Measurements from ENCODE around the gene MTMR3. TPM values are rescaled to one million over a fixed set of nuclear protein-coding genes. Genes with fewer than 3 reads are reported as not detected.

MTMR3 gene
- total and polyA plus RNA-seq, 2 of the 8 experiments (the other 6 are each of a cell fraction or from before 2014, with no cell fraction given), result 16.9 to 18.5 TPM

DNA sequence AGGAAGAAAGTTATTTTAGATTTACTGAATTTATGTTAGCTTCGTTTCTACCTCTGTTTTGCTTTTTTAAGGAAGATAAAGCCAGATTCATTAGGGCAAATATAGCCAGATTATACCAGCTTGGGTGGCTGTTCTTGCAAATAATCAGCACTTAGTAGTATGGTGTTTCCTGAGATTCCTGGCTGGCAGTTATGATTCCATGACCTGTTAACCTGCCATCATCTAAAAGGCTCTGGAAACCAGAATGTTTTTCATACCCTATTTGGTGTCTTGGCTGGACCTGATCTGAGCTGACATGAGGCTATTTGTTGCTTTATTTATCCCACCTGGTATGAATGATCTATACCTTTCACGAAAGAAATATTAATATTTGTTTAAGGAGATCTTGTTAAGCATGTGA lies 114.5 kb downstream of the MTMR3 start:
- Histone ChIP-seq H2BK12ac (ENCODE audit: low read depth, low read length) (no peak overlapping the region), H3K23me2 (ENCODE audit: low read depth, low read length) (no peaks in the 10 kb centered on the region), H2BK20ac (ENCODE audit: low read length) (no peak overlapping the region), H2AK5ac (ENCODE audit: low read depth, low read length) (no peak overlapping the region), H3K9ac (replicated peaks in 1 of 4; ENCODE audit: extremely low read depth in 1 of 4, low read depth in 3 of 4, low read length in 3 of 4) (no peak overlapping the region), H3K4me1 (replicated peaks in 1 of 4; ENCODE audit: control insufficient read depth in 3 of 4, insufficient read depth in 4 of 4, low read length in 3 of 4) (peaks cover 0 to 4% (median 3%) of the 10 kb centered on the region in 4 experiments; a peak in 3 of 7 replicates), H3K4me3 (ENCODE audit: extremely low read depth in 1 of 4, insufficient read depth in 2 of 4, low read depth in 3 of 4, low read length in 4 of 4) (no peak overlapping the region), H3K18ac (ENCODE audit: extremely low read depth, low read length) (no peak overlapping the region), H3K4ac (replicated peaks; ENCODE audit: insufficient read length, low read depth, low read length) (no peak overlapping the region), H2BK120ac (replicated peaks; ENCODE audit: low read depth, low read length) (no peak overlapping the region), H2BK5ac (ENCODE audit: low read depth, low read length) (no peak overlapping the region), H3K23ac (ENCODE audit: insufficient read length) (no peak overlapping the region), H3K14ac (ENCODE audit: insufficient read length) (no peak overlapping the region), H3K79me2 (ENCODE audit: control insufficient read depth in 1 of 2, insufficient read depth in 2 of 2, low read length in 2 of 2) (no peaks in the 10 kb centered on the region), H4K5ac (ENCODE audit: insufficient read length, low read depth, low read length) (no peak overlapping the region), H3K56ac (replicated peaks; ENCODE audit: insufficient read length, low read depth, low read length) (no peak overlapping the region), H3K79me1 (ENCODE audit: low read depth, low read length) (no peaks in the 10 kb centered on the region), H3K36me3 (ENCODE audit: control insufficient read depth in 2 of 4, insufficient read depth in 4 of 4, low read length in 3 of 4) (peaks cover 0 to 3% (median 1%) of the 10 kb centered on the region in 4 experiments; a peak in 3 of 8 replicates), H3K4me2 (ENCODE audit: insufficient read depth in 1 of 2, low read depth in 2 of 2, low read length in 2 of 2) (no peak overlapping the region), H2AFZ (ENCODE audit: low read length) (no peak overlapping the region), H4K20me1 (replicated peaks in 1 of 2; ENCODE audit: control insufficient read depth in 1 of 2, insufficient read depth in 2 of 2, low read length in 2 of 2) (no peaks in the 10 kb centered on the region), H3K9me3 (ENCODE audit: insufficient read depth in 2 of 2, low read depth in 1 of 2, low read length in 1 of 2) (no peaks in the 10 kb centered on the region), H2BK15ac (ENCODE audit: low read length) (no peak overlapping the region), H4K91ac (replicated peaks; ENCODE audit: insufficient read length, low read length) (no peak overlapping the region), H3K27ac (ENCODE audit: low read depth, low read length) (no peak overlapping the region), H3K27me3 (replicated peaks in 1 of 4; ENCODE audit: control insufficient read depth in 3 of 4, extremely low read depth in 1 of 4, insufficient read depth in 3 of 4, low read length in 3 of 4) (no peaks in the 10 kb centered on the region), H4K8ac (ENCODE audit: extremely low read depth, insufficient read depth, low read length) (no peak overlapping the region)
- WGBS, 2 experiments (ENCODE audit: extremely low coverage in 1 of 2, insufficient coverage in 1 of 2, insufficient read length in 1 of 2, insufficient replicate concordance in 2 of 2, low coverage in 1 of 2, low lambda C conversion rate in 2 of 2, missing lambda C conversion rate in 1 of 2), result 85% methylated on average over 2 of the region's 2 CpGs; no CpG with 5 or more reads in 1 of the 2 experiments
- no peak for TF ChIP-seq RNF2 (IDR thresholded peaks at IDR 0.05; ENCODE audit: borderline replicate concordance, low read depth, low read length, missing control alignments, poor library complexity, severe bottlenecking)
- TF ChIP-seq ASH2L (IDR thresholded peaks at IDR 0.05; ENCODE audit: low read length), result no peak
- TF ChIP-seq GTF2F1 (IDR thresholded peaks at IDR 0.05; ENCODE audit: borderline replicate concordance, low read depth, low read length), result no peak
- no peak for TF ChIP-seq KDM4A (IDR thresholded peaks at IDR 0.05; ENCODE audit: low read depth, low read length, severe bottlenecking)
- TF ChIP-seq TBP (IDR thresholded peaks at IDR 0.05; ENCODE audit: low read depth, low read length), result no peak
- no peak for TF ChIP-seq NANOG (IDR thresholded peaks at IDR 0.05; ENCODE audit: insufficient read depth, low read depth, low read length, poor library complexity, severe bottlenecking)
- no peak for FAIRE-seq
- DNase-seq (ENCODE audit: low read depth in 1 of 2, low spot score in 2 of 2), result no peak
- ChIA-PET POLR2A (ENCODE audit: partially characterized antibody) (no interaction called here), CTCF (ENCODE audit: partially characterized antibody) (interaction anchor here (0.8 to 3.6 kb wide), 5 partner anchors 8 to 362 kb away, joined by 3 to 28 read pairs (median 3); no protein-coding TSS in a partner anchor)
